ENCODE measurements around the gene ERCC6L2. TPM values are rescaled to one million over a fixed set of nuclear protein-coding genes. Genes with fewer than 3 reads are reported as not detected.

The ERCC6L2 gene
- total and polyA plus RNA-seq, 2 of the 4 experiments (the other 2 are of a cell fraction): 13.0 to 67.6 TPM

GRCh38 chr9:96008502-96009222, 133.2 kb downstream of the ERCC6L2 start:
- H3K9me3 ChIP-seq (ENCODE audit: control insufficient read depth, insufficient read depth, low read length): no peaks in the 10 kb centered on the region
- DNase-seq: peak; percentile 52
- H3K4me2 ChIP-seq (ENCODE audit: low read depth, low read length): no peak overlapping the region
- no peaks in the 10 kb centered on the region for H4K20me1 ChIP-seq (ENCODE audit: insufficient read depth, low read length)
- CTCF ChIA-PET: interaction anchor here (0.8 kb wide), 1 partner anchor 46 kb away, joined by 3 read pairs; no protein-coding TSS in a partner anchor
- WGBS, 2 experiments (ENCODE audit: extremely low coverage in 2 of 2, insufficient read length in 1 of 2): 65% methylated on average over 6 of the region's 12 CpGs; no CpG with 5 or more reads in 1 of the 2 experiments
- H3K56ac ChIP-seq (ENCODE audit: extremely low read depth, insufficient read depth, low read length): no peak overlapping the region
- H3K4me3 ChIP-seq (ENCODE audit: insufficient read depth, low read depth, low read length): no peak overlapping the region
- peak; percentile 58 for TF ChIP-seq CEBPB (IDR thresholded peaks at IDR 0.05; ENCODE audit: low read depth, low read length)
- TF ChIP-seq RFX5 (IDR thresholded peaks at IDR 0.05; ENCODE audit: low read depth, low read length): no peak
- no peak overlapping the region for H3K9ac ChIP-seq (ENCODE audit: low read depth, low read length)
- H2AFZ ChIP-seq (replicated peaks; ENCODE audit: low read length, poor library complexity): no peak overlapping the region
- no peak overlapping the region for H2AK5ac ChIP-seq (ENCODE audit: low read depth, low read length)
- no peak overlapping the region for H2BK5ac ChIP-seq (ENCODE audit: low read depth, low read length, poor library complexity, severe bottlenecking)
- no peaks in the 10 kb centered on the region for H3K79me1 ChIP-seq (ENCODE audit: low read depth in 1 of 2, low read length in 2 of 2)
- H3K18ac ChIP-seq (ENCODE audit: low read depth, low read length): no peak overlapping the region
- POLR2A ChIA-PET (ENCODE audit: unreplicated experiment): no interaction called here
- in situ Hi-C loops (cut with MboI; ENCODE audit: low sequenced_read_pairs): no loop called here
- no peak overlapping the region for H4K91ac ChIP-seq (ENCODE audit: insufficient read depth, low read depth, low read length)
- H3K27ac ChIP-seq (ENCODE audit: insufficient read depth, low read length): no peak overlapping the region
- no peak overlapping the region for H2BK120ac ChIP-seq (ENCODE audit: low read depth, low read length)
- H3K9me1 ChIP-seq (ENCODE audit: insufficient read depth, low read length): peaks cover 4% of the 10 kb centered on the region
- no peak overlapping the region for H4K5ac ChIP-seq (ENCODE audit: low read depth, low read length)
- no TSS peak for BruUV-seq (replicated peaks)
- H4K8ac ChIP-seq (ENCODE audit: low read depth in 2 of 2, low read length in 2 of 2): no peak overlapping the region
- intact Hi-C loops (cut with micrococcal nuclease): no loop called here
- H3K14ac ChIP-seq (replicated peaks; ENCODE audit: low read depth, low read length): no peak overlapping the region
- ATAC-seq (ENCODE audit: low read depth): peak; percentile 44; the same call in 1 of the 2 replicates
- dilution Hi-C loops (cut with HindIII; ENCODE audit: low sequenced_read_pairs, unreplicated experiment): no loop called here
- H2BK20ac ChIP-seq (ENCODE audit: low read depth, low read length): no peak overlapping the region
- peaks cover 7% of the 10 kb centered on the region for H3K4me1 ChIP-seq (ENCODE audit: control insufficient read depth, insufficient read depth, low read length)
- no peaks in the 10 kb centered on the region for H3K27me3 ChIP-seq (ENCODE audit: control insufficient read depth, insufficient read depth, low read length)
- H3K4ac ChIP-seq (ENCODE audit: low read depth, low read length): no peak overlapping the region
- H2BK15ac ChIP-seq (ENCODE audit: low read depth, low read length): no peak overlapping the region
- H3K36me3 ChIP-seq (ENCODE audit: control insufficient read depth, insufficient read depth, low read length): peaks cover 13% of the 10 kb centered on the region
- peak overlapping the region; percentile 5 for H2AK9ac ChIP-seq (replicated peaks; ENCODE audit: low read depth, low read length, poor library complexity)
- no peak overlapping the region for H3K23ac ChIP-seq (ENCODE audit: low read depth, low read length)
